ENCODE results near the gene CCDC77.

GRCh38 chr12:401235-402028, at the start of gene CCDC77:
- TF ChIP-seq POLR2AphosphoS5 (IDR thresholded peaks at IDR 0.05; ENCODE audit: low read depth, low read length) (peak; percentile 59), POLR2A (IDR thresholded peaks at IDR 0.05; ENCODE audit: low read depth, low read length) (peak; percentile 44; the same call in 1 of the 2 replicates)

All from GM12892 (cell line).